SK-N-SH (cell line): ENCODE data around the gene NOS2. TPM values are rescaled to one million over a fixed set of nuclear protein-coding genes. Genes with fewer than 3 reads are reported as not detected.

Experiments used
- CTCF ChIA-PET: fragments of 300-600, 350-600 bp; formaldehyde crosslinking; extraction: SDS; loops from one replicate; lab custom pipeline; 2021; lab: Yijun Ruan, JAX
- POLR2A ChIA-PET: fragments of 350-600 bp; sonication (Branson Sonifier 250); formaldehyde crosslinking; extraction: SDS; loops from one replicate; lab custom pipeline; 2020; ENCODE audit warnings: antibody characterized with exemption, inconsistent platforms; lab: Yijun Ruan, JAX
- DNase-seq: peaks from one replicate; pipeline ENCODE4 v3.0.0; 2012
- H2AFZ ChIP-seq: fragments of 200-600 bp; sonication (generic); 2 replicates; pipeline ENCODE4 v1.8.1; 2016; ENCODE audit warnings: antibody characterized with exemption, mild to moderate bottlenecking, low read depth
- H3F3A ChIP-seq: fragments of 200-600 bp; sonication (generic); replicated peaks from 2 replicates; pipeline ENCODE3; 2016; ENCODE audit warnings: antibody characterized with exemption, mild to moderate bottlenecking; ENCODE audit not compliant: insufficient read depth
- H3K27ac ChIP-seq, 2 experiments: fragments of 200-500 bp in 1 of 2; fragments of 200-600 bp in 1 of 2; sonication (Bioruptor generic) in 1 of 2; sonication (generic), shearing (Covaris generic) in 1 of 2; 2 replicates each; pipeline versions ENCODE4 v1.5.1 to v1.6.1; 2014 to 2016; ENCODE audit warnings: low read depth in 2 of 2, inconsistent platforms in 1 of 2, low read length in 1 of 2, mild to moderate bottlenecking in 1 of 2, mixed read lengths in 1 of 2
- H3K27me3 ChIP-seq: fragments of 200-600 bp; sonication (generic), shearing (Covaris generic); 2 replicates; pipeline ENCODE4 v1.6.1; 2016; ENCODE audit warnings: mixed run types; ENCODE audit not compliant: insufficient read depth
- H3K36me3 ChIP-seq, 2 experiments: fragments of 200-500 bp in 1 of 2; fragments of 200-600 bp in 1 of 2; sonication (Bioruptor generic) in 1 of 2; sonication (generic) in 1 of 2; replicated peaks in 1 of 2; 2 replicates each; pipeline versions ENCODE3 to v1.5.1; 2014 to 2016; ENCODE audit warnings: low read length in 1 of 2, mild to moderate bottlenecking in 1 of 2; ENCODE audit not compliant: insufficient read depth in 2 of 2, control insufficient read depth in 1 of 2
- H3K4me1 ChIP-seq, 2 experiments: fragments of 200-500 bp in 1 of 2; fragments of 200-600 bp in 1 of 2; sonication (Bioruptor generic) in 1 of 2; sonication (generic), shearing (Covaris generic) in 1 of 2; 2 replicates each; pipeline versions ENCODE4 v1.5.1 to v1.6.1; 2014 to 2016; ENCODE audit warnings: low read depth in 1 of 2, low read length in 1 of 2, mixed run types in 1 of 2; ENCODE audit not compliant: insufficient read depth in 2 of 2, control insufficient read depth in 1 of 2
- H3K4me2 ChIP-seq: fragments of 200-600 bp; sonication (generic), shearing (Covaris generic); 2 replicates; pipeline ENCODE4 v1.6.1; 2017; ENCODE audit warnings: mixed run types
- H3K4me3 ChIP-seq, 2 experiments: fragments of 200-500 bp in 1 of 2; fragments of 200-600 bp in 1 of 2; sonication (Bioruptor generic) in 1 of 2; sonication (generic), shearing (Covaris generic) in 1 of 2; 2 replicates each; pipeline versions ENCODE4 v1.5.1 to v1.8.1; 2014 to 2016; ENCODE audit warnings: low read depth in 2 of 2, inconsistent platforms in 1 of 2, low read length in 1 of 2, mild to moderate bottlenecking in 1 of 2, mixed read lengths in 1 of 2, moderate library complexity in 1 of 2
- H3K79me2 ChIP-seq: fragments of 200-600 bp; sonication (generic); 2 replicates; pipeline ENCODE4 v1.8.1; 2017; ENCODE audit warnings: mild to moderate bottlenecking; ENCODE audit not compliant: insufficient read depth
- H3K9ac ChIP-seq: fragments of 200-600 bp; sonication (generic); 2 replicates; pipeline ENCODE4 v1.6.1; 2017; ENCODE audit warnings: mixed run types
- H3K9me2 ChIP-seq: fragments of 200-600 bp; sonication (generic); 2 replicates; pipeline ENCODE4 v1.6.1; 2017; ENCODE audit warnings: mixed run types
- H3K9me3 ChIP-seq: fragments of 200-600 bp; sonication (generic); 2 replicates; pipeline ENCODE4 v1.6.1; 2017; ENCODE audit warnings: mixed run types, mild to moderate bottlenecking, moderate library complexity
- H4K20me1 ChIP-seq: fragments of 200-600 bp; sonication (generic); 2 replicates; pipeline ENCODE4 v1.6.1; 2017; ENCODE audit warnings: mild to moderate bottlenecking, mixed run types; ENCODE audit not compliant: insufficient read depth
- CTCF ChIP-seq: fragments of 200-600 bp; sonication (generic); IDR thresholded peaks from 2 replicates; pipeline ENCODE4 v1.6.1; 2017; ENCODE audit warnings: antibody characterized with exemption, mild to moderate bottlenecking, moderate library complexity
- EZH2phosphoT487 ChIP-seq: fragments of 200-600 bp; sonication (generic); IDR thresholded peaks from 2 replicates; pipeline ENCODE4 v1.6.1; 2017; ENCODE audit warnings: low read depth, mixed run types, mild to moderate bottlenecking, antibody characterized with exemption, moderate library complexity, borderline replicate concordance
- FOSL2 ChIP-seq: IDR thresholded peaks from 2 replicates; pipeline ENCODE4 v1.4.0; 2012; ENCODE audit warnings: low read depth, mild to moderate bottlenecking, moderate library complexity, borderline replicate concordance
- IRF3 ChIP-seq: fragments of 150-350 bp; IDR thresholded peaks from 2 replicates; pipeline ENCODE4 v1.6.1; 2016; ENCODE audit warnings: mild to moderate bottlenecking, low read depth, low read length
- JUND ChIP-seq: IDR thresholded peaks from 2 replicates; pipeline ENCODE4 v1.4.0; 2012
- MAX ChIP-seq: IDR thresholded peaks from 2 replicates; pipeline ENCODE4 v1.4.0; 2012; ENCODE audit warnings: low read depth
- MEF2A ChIP-seq: IDR thresholded peaks from 2 replicates; pipeline ENCODE4 v1.4.0; 2012; ENCODE audit warnings: low read depth, borderline replicate concordance
- NRF1 ChIP-seq: IDR thresholded peaks from 2 replicates; pipeline ENCODE4 v1.6.1; 2012; ENCODE audit warnings: low read depth, mild to moderate bottlenecking, low read length
- PBX3 ChIP-seq: IDR thresholded peaks from 2 replicates; pipeline ENCODE4; 2012
- POLR2AphosphoS5 ChIP-seq: IDR thresholded peaks from 2 replicates; pipeline ENCODE4 v1.6.1; 2012; ENCODE audit warnings: low read depth, low read length
- RXRA ChIP-seq: IDR thresholded peaks from 2 replicates; pipeline ENCODE4 v1.4.0; 2012; ENCODE audit warnings: low read depth, mild to moderate bottlenecking, borderline replicate concordance
- TAF1 ChIP-seq: IDR thresholded peaks from 2 replicates; pipeline ENCODE4 v1.6.1; 2012; ENCODE audit warnings: low read depth, mild to moderate bottlenecking, low read length, moderate library complexity, borderline replicate concordance
- TCF12 ChIP-seq: IDR thresholded peaks from 2 replicates; pipeline ENCODE4 v1.4.0; 2012
- USF1 ChIP-seq: IDR thresholded peaks from 2 replicates; pipeline ENCODE4 v1.4.0; 2012; ENCODE audit warnings: low read depth, borderline replicate concordance
- WGBS: methylation state at CpG from one replicate; pipeline ENCODE4 v1.1.6; 2017; ENCODE audit warnings: low lambda C conversion rate; 5-methylcytosine and 5-hydroxymethylcytosine counted together
- polyA plus RNA-seq, 3 experiments: library from polyadenylated mRNA; depleted of rRNA; stranded (reverse); fragments of >200 nt; gene quantifications; 2 replicates each; pipeline ENCODE4 v1.2.3, GENCODE V29; 2012

NOS2 gene
- polyA plus RNA-seq (2012; rRNA removed) = not detected in 2 replicates
- under 0.01 and 0.03 TPM in 2 replicates for polyA plus RNA-seq (2012; cell fraction: cytosol; rRNA removed)
- 0.01 and 0.05 TPM in 2 replicates for polyA plus RNA-seq (2012; cell fraction: nucleus; rRNA removed)

- CTCF ChIA-PET = interaction anchor here (0.7 to 10.9 kb wide), 3 partner anchors 40 to 400 kb away, joined by 3 to 275 read pairs (median 3); no protein-coding TSS in a partner anchor
- no peaks in the 10 kb centered on the region for H3K9me2 ChIP-seq
- H3K9ac ChIP-seq = no peak within 1 kb of the TSS
- peaks cover 7% of the 10 kb centered on the region for H3K27me3 ChIP-seq
- no peak within 1 kb of the TSS for H3K4me2 ChIP-seq
- no peaks in the 10 kb centered on the region for H3K9me3 ChIP-seq
- no peaks in the 10 kb centered on the region for H3K36me3 ChIP-seq
- no peak for DNase-seq
- H3K4me1 ChIP-seq = no peaks in the 10 kb centered on the region
- H3K4me3 ChIP-seq = no peak within 1 kb of the TSS
- H3K27ac ChIP-seq = no peak within 1 kb of the TSS
- no peak within 1 kb of the TSS for H2AFZ ChIP-seq
- POLR2A ChIA-PET = interaction anchor here (0.6 kb wide), 1 partner anchor 87 kb away, joined by 3 read pairs; no protein-coding TSS in a partner anchor
- H3F3A ChIP-seq = no peaks in the 10 kb centered on the region
- 0% methylated on average over 1 of the region's 1 CpG for WGBS
- H4K20me1 ChIP-seq = no peaks in the 10 kb centered on the region
- TF ChIP-seq PBX3 = no peak
- no peak for TF ChIP-seq IRF3
- TF ChIP-seq RXRA = no peak
- no peak for TF ChIP-seq POLR2AphosphoS5
- no peak for TF ChIP-seq NRF1
- no peak for TF ChIP-seq MAX
- H3K79me2 ChIP-seq = no peaks in the 10 kb centered on the region
Observed at GRCh38 chr17:27800522-27800921, at the start of gene NOS2. Gene NOS2, minus strand, starts transcription at chr17:27800529. Its CDS starts 1,720 bp downstream, at chr17:27798809.

- ChIA-PET POLR2A (no interaction called here), CTCF (interaction anchor here (1.7 to 3.6 kb wide), 3 partner anchors 31 to 195 kb away, joined by 6 to 19 read pairs (median 18); no protein-coding TSS in a partner anchor)
- no peaks in the 10 kb centered on the region for H3K79me2 ChIP-seq
- no peaks in the 10 kb centered on the region for H3K36me3 ChIP-seq
- H3F3A ChIP-seq = no peaks in the 10 kb centered on the region
- peaks cover 15% of the 10 kb centered on the region for H3K27me3 ChIP-seq
- H3K9me2 ChIP-seq = no peaks in the 10 kb centered on the region
- no peak for DNase-seq
- no peak overlapping the region for H2AFZ ChIP-seq
- WGBS = 24% methylated on average over 8 of the region's 9 CpGs
- H3K9me3 ChIP-seq = no peaks in the 10 kb centered on the region
- TF ChIP-seq CTCF (no peak), POLR2AphosphoS5 (no peak), RXRA (no peak), TAF1 (no peak), MEF2A (no peak), MAX (no peak), JUND (no peak), TCF12 (no peak), FOSL2 (no peak), EZH2phosphoT487 (no peak), USF1 (no peak)
- no peak overlapping the region for H3K27ac ChIP-seq
- H3K9ac ChIP-seq = no peak overlapping the region
- no peaks in the 10 kb centered on the region for H4K20me1 ChIP-seq
- H3K4me3 ChIP-seq = no peak overlapping the region
- no peaks in the 10 kb centered on the region for H3K4me1 ChIP-seq
- no peak overlapping the region for H3K4me2 ChIP-seq
Observed at GRCh38 chr17:27849474-27850185, 49.3 kb upstream of the NOS2 start.
